Peyer's patch (tissue), 4 donors: ENCODE results near the gene ZNF609.

Source experiments
- CTCF ChIP-seq, 6 experiments: fragments of 450-650 bp in 4 of 6; fragments of 200-600 bp in 2 of 6; sonication (generic) in 1 of 6; IDR thresholded peaks; one replicate each; pipeline ENCODE4 v1.5.1; 2017 to 2019; ENCODE audit warnings: antibody characterized with exemption in 6 of 6, mild to moderate bottlenecking in 3 of 6, moderate library complexity in 1 of 6
- POLR2A ChIP-seq, 2 donors: fragments of 450-650 bp; IDR thresholded peaks; one replicate each; pipeline ENCODE4 v1.5.1; 2017; ENCODE audit warnings: antibody characterized with exemption in 2 of 2, mild to moderate bottlenecking in 2 of 2, moderate library complexity in 2 of 2

GRCh38 chr15:64690578-64691296 lies 230.4 kb downstream of the ZNF609 start:
- TF ChIP-seq CTCF (IDR thresholded peaks at IDR 0.05), result peak in 4 of 6 experiments; percentile 25 to 35 (median 30)
- TF ChIP-seq POLR2A (IDR thresholded peaks at IDR 0.05), result no peak
